A549 (cell line): ENCODE measurements around the gene KDM5C. TPM values are rescaled to one million over a fixed set of nuclear protein-coding genes. Genes with fewer than 3 reads are reported as not detected.

Source experiments
- ATAC-seq, 2 experiments: fragments of 200-7000 bp in 1 of 2; fragments of >200 bp in 1 of 2; cut with Nextera tagmentation in 1 of 2; cut with Tn5 transposase in 1 of 2; 3 replicates each; pipeline versions ENCODE4 v1.8.0 to v1.9.1; 2018 to 2020; ENCODE audit warnings: mild to moderate bottlenecking in 1 of 2, moderate library complexity in 1 of 2
- CTCF ChIA-PET: fragments of 300-600 bp; sonication (Branson Sonifier 250); formaldehyde crosslinking; extraction: SDS; loops from one replicate; lab custom pipeline; 2021; ENCODE audit warnings: antibody characterized with exemption, inconsistent platforms; lab: Yijun Ruan, JAX
- POLR2A ChIA-PET: fragments of 350-600 bp; formaldehyde crosslinking; extraction: SDS; loops from one replicate; lab custom pipeline; 2021; ENCODE audit warnings: antibody characterized with exemption, inconsistent platforms; lab: Yijun Ruan, JAX
- DNase-seq, 2 experiments: peaks; one replicate each; pipeline versions ENCODE4 v3.0.0 to v3.0.0-alpha.2; 2011 to 2016; ENCODE audit warnings: low read depth in 1 of 2, low spot score in 1 of 2
- FAIRE-seq: peaks from 2 replicates; lab custom pipeline; 2011; peaks lifted over from hg19 to GRCh38; lab: Jason Lieb, UNC
- H3K27ac ChIP-seq, 2 experiments: fragments of >200 bp; sonication (Bioruptor Twin); formaldehyde crosslinking; 3 replicates each; pipeline ENCODE4 v1.5.1; 2016 to 2017
- H3K4me1 ChIP-seq: fragments of >200 bp; sonication (Bioruptor Twin); formaldehyde crosslinking; 3 replicates; pipeline ENCODE4 v1.6.1; 2016
- H3K4me2 ChIP-seq: fragments of >200 bp; sonication (Bioruptor Twin); formaldehyde crosslinking; 3 replicates; pipeline ENCODE4 v1.6.1; 2016
- H3K4me3 ChIP-seq: fragments of >200 bp; sonication (Bioruptor Twin); formaldehyde crosslinking; 3 replicates; pipeline ENCODE4 v1.5.1; 2016
- H3K9me3 ChIP-seq: fragments of >200 bp; sonication (Bioruptor Twin); formaldehyde crosslinking; 3 replicates; pipeline ENCODE4 v1.6.1; 2016
- BCL3 ChIP-seq: fragments of >200 bp; sonication (Bioruptor Twin); formaldehyde crosslinking; IDR thresholded peaks from 3 replicates; pipeline ENCODE4 v1.6.1; 2016
- CEBPB ChIP-seq, 2 experiments: fragments of >200 bp in 1 of 2; sonication (Bioruptor Twin) in 1 of 2; formaldehyde crosslinking in 1 of 2; IDR thresholded peaks; 2 replicates each; pipeline ENCODE4 v1.6.1; 2012 to 2016
- CHD2 ChIP-seq: fragments of 150-350 bp; IDR thresholded peaks from 2 replicates; pipeline ENCODE4 v1.6.1; 2014; ENCODE audit warnings: low read length; ENCODE audit not compliant: partially characterized antibody
- CHD4 ChIP-seq: fragments of 200-600 bp; sonication (generic); IDR thresholded peaks from 2 replicates; pipeline ENCODE4 v1.6.1; 2016; ENCODE audit warnings: antibody characterized with exemption, mild to moderate bottlenecking, borderline replicate concordance
- EHMT2 ChIP-seq: fragments of 200-600 bp; sonication (generic); IDR thresholded peaks from 2 replicates; pipeline ENCODE4 v1.6.1; 2016; ENCODE audit warnings: antibody characterized with exemption, low read depth, mild to moderate bottlenecking, moderate library complexity
- ELK1 ChIP-seq: fragments of 150-350 bp; IDR thresholded peaks from 2 replicates; pipeline ENCODE4 v1.6.1; 2014; ENCODE audit warnings: low read depth, mild to moderate bottlenecking, low read length
- FOSL2 ChIP-seq, 2 experiments: fragments of 450-650 bp in 1 of 2; fragments of >200 bp in 1 of 2; sonication (Bioruptor Twin) in 1 of 2; formaldehyde crosslinking; IDR thresholded peaks; 2 replicates each; pipeline versions ENCODE4 v1.5.0 to v1.6.1; 2016 to 2020; ENCODE audit warnings: mild to moderate bottlenecking in 1 of 2, moderate library complexity in 1 of 2
- FOXS1 ChIP-seq: fragments of 250-450 bp; sonication (Bioruptor Pico); IDR thresholded peaks from 2 replicates; pipeline ENCODE4 v1.5.0; 2020; ENCODE audit warnings: mild to moderate bottlenecking, moderate library complexity
- HOXA7 ChIP-seq: fragments of 250-450 bp; sonication (Bioruptor Pico); IDR thresholded peaks from 2 replicates; pipeline ENCODE4 v1.5.0; 2020; ENCODE audit warnings: mild to moderate bottlenecking, moderate library complexity
- JUN ChIP-seq, 2 experiments: fragments of >200 bp; sonication (Bioruptor Twin); formaldehyde crosslinking; IDR thresholded peaks; 2 replicates in 1 of 2; 3 replicates in 1 of 2; pipeline ENCODE4 v1.6.1; 2016 to 2017
- JUNB ChIP-seq: fragments of >200 bp; sonication (Bioruptor Twin); formaldehyde crosslinking; IDR thresholded peaks from 2 replicates; pipeline ENCODE4 v1.6.1; 2016
- MAFK ChIP-seq: fragments of 450-650 bp; IDR thresholded peaks from 2 replicates; pipeline ENCODE4 v1.6.1; 2014; ENCODE audit not compliant: partially characterized antibody
- NFE2L2 ChIP-seq: fragments of 150-350 bp; conservative IDR thresholded peaks from 2 replicates; pipeline ENCODE4 v1.6.1; 2014; ENCODE audit warnings: low read length
- NPAS2 ChIP-seq: fragments of 250-450 bp; sonication (Bioruptor Pico); IDR thresholded peaks from 2 replicates; pipeline ENCODE4 v1.8.0; 2022; ENCODE audit warnings: mild to moderate bottlenecking, moderate library complexity, borderline replicate concordance
- RARB ChIP-seq: fragments of 250-450 bp; sonication (Bioruptor Pico); IDR thresholded peaks from 2 replicates; pipeline ENCODE4 v1.8.0; 2021; ENCODE audit warnings: mild to moderate bottlenecking, moderate library complexity
- RNF2 ChIP-seq: fragments of 200-600 bp; sonication (generic); IDR thresholded peaks from 2 replicates; pipeline ENCODE4 v1.6.1; 2016; ENCODE audit warnings: low read depth, mild to moderate bottlenecking, antibody characterized with exemption, moderate library complexity, borderline replicate concordance
- TFCP2L1 ChIP-seq: fragments of 250-450 bp; sonication (Bioruptor Pico); IDR thresholded peaks from 2 replicates; pipeline ENCODE4 v1.5.0; 2021; ENCODE audit warnings: mild to moderate bottlenecking
- TP53 ChIP-seq: fragments of 250-450 bp; sonication (Bioruptor Pico); IDR thresholded peaks from 2 replicates; pipeline ENCODE4 v1.5.0; 2021; ENCODE audit warnings: mild to moderate bottlenecking, moderate library complexity
- USF2 ChIP-seq: fragments of 450-650 bp; IDR thresholded peaks from 2 replicates; pipeline ENCODE4 v1.6.1; 2014; ENCODE audit warnings: antibody characterized with exemption
- ZFP36 ChIP-seq: fragments of 450-650 bp; IDR thresholded peaks from 2 replicates; pipeline ENCODE4 v1.6.1; 2014; ENCODE audit warnings: borderline replicate concordance; ENCODE audit not compliant: partially characterized antibody
- ZNF302 ChIP-seq: fragments of 250-450 bp; sonication (Bioruptor Pico); IDR thresholded peaks from 2 replicates; pipeline ENCODE4 v1.9.0; 2021; ENCODE audit warnings: inconsistent platforms, mild to moderate bottlenecking, moderate library complexity
- ZSCAN20 ChIP-seq: fragments of 250-450 bp; sonication (Bioruptor Pico); IDR thresholded peaks from 2 replicates; pipeline ENCODE4 v1.8.0; 2022; ENCODE audit warnings: mild to moderate bottlenecking, moderate library complexity
- WGBS: methylation state at CpG from one replicate; pipeline ENCODE4 v1.1.6; 2017; ENCODE audit errors: missing lambda C conversion rate; 5-methylcytosine and 5-hydroxymethylcytosine counted together
- polyA plus RNA-seq, 4 experiments: library from polyadenylated mRNA; depleted of rRNA in 3 of 4; stranded (reverse); fragments of >200 nt; fragmentation: RNase III in 1 of 4; extraction: RNeasy Plus Mini Kit Qiagen cat#74134 plus additional on column Dnase treatment in 1 of 4; gene quantifications; 2 replicates in 3 of 4; 3 replicates in 1 of 4; pipeline ENCODE4 v1.2.3, GENCODE V29; 2011 to 2017
- TF ChIP-seq, protein P1 (sequence below): fragments of 250-450 bp; sonication (Bioruptor Pico); IDR thresholded peaks from 2 replicates; pipeline ENCODE4 v1.5.0; 2021; ENCODE audit warnings: mild to moderate bottlenecking, moderate library complexity, borderline replicate concordance
- TF ChIP-seq, protein P2 (sequence below): fragments of 200-600 bp; sonication (generic); IDR thresholded peaks from 2 replicates; pipeline ENCODE4 v1.6.1; 2016; ENCODE audit warnings: antibody characterized with exemption, mild to moderate bottlenecking, moderate library complexity

KDM5C gene
- polyA plus RNA-seq, 2 of the 4 experiments (the other 2 are of a cell fraction) = 46.5 to 66.8 TPM

- ATAC-seq = no peak
- Histone ChIP-seq H3K4me3 (no peak overlapping the region), H3K27ac (no peak overlapping the region), H3K4me1 (no peaks in the 10 kb centered on the region), H3K9me3 (no peaks in the 10 kb centered on the region), H3K4me2 (no peak overlapping the region)
- FAIRE-seq = no peak
- POLR2A ChIA-PET = interaction anchor here (1.2 kb wide), 1 partner anchor 40 kb away, joined by 3 read pairs; the partner anchor contains the start of gene KDM5C
- CTCF ChIA-PET = no interaction called here
- TF ChIP-seq JUN (IDR thresholded peaks at IDR 0.05) (no peak), ZFP36 (no peak), EHMT2 (no peak), NFE2L2 (no peak), RARB (CRISPR knock-in tag) (no peak), MAFK (no peak), FOSL2 (IDR thresholded peaks at IDR 0.05) (no peak), FOSL2 (CRISPR knock-in tag; IDR thresholded peaks at IDR 0.05) (no peak), TFCP2L1 (CRISPR knock-in tag) (no peak), FOXS1 (CRISPR knock-in tag) (no peak), RNF2 (no peak), CEBPB (IDR thresholded peaks at IDR 0.05) (no peak), CHD4 (no peak), JUNB (no peak)
- DNase-seq = no peak
- WGBS = 19% methylated on average over 2 of the region's 2 CpGs
Observed at GRCh38 chrX:53184836-53185235, 40.2 kb downstream of the KDM5C start.

DNA sequence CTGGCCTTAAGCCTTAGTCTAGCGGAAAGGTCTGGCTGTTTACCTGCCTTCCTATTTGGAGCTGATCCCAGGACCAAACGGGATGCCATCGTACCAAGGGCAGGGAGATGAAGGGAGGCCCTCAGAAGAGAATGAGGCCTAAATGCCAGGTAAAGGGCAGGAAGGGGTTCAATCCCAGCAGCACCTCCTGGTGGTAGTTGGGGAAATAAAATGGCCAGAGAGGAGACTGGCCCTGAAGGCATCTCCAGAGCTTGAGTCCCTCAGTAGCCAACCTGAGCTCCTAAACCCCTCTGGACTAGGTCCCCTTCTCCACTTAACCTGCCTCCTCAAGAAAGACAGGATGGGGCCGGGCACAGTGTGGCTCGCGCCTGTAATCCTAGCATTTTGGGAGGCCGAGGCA lies 53.7 kb downstream of the KDM5C start:
- ChIA-PET CTCF (no interaction called here), POLR2A (no interaction called here)
- TF ChIP-seq MAFK (no peak), JUN (IDR thresholded peaks at IDR 0.05) (no peak), CHD2 (no peak), FOSL2 (IDR thresholded peaks at IDR 0.05) (no peak), FOSL2 (CRISPR knock-in tag; IDR thresholded peaks at IDR 0.05) (no peak), CHD4 (no peak), USF2 (no peak), ELK1 (no peak), ZNF302 (CRISPR knock-in tag) (no peak), HOXA7 (no peak), JUNB (no peak), TP53 (CRISPR knock-in tag) (no peak), NPAS2 (no peak), ZSCAN20 (CRISPR knock-in tag) (no peak), BCL3 (no peak)
- TF ChIP-seq, protein P1, sequence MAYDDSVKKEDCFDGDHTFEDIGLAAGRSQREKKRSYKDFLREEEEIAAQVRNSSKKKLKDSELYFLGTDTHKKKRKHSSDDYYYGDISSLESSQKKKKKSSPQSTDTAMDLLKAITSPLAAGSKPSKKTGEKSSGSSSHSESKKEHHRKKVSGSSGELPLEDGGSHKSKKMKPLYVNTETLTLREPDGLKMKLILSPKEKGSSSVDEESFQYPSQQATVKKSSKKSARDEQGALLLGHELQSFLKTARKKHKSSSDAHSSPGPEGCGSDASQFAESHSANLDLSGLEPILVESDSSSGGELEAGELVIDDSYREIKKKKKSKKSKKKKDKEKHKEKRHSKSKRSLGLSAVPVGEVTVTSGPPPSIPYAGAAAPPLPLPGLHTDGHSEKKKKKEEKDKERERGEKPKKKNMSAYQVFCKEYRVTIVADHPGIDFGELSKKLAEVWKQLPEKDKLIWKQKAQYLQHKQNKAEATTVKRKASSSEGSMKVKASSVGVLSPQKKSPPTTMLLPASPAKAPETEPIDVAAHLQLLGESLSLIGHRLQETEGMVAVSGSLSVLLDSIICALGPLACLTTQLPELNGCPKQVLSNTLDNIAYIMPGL (CRISPR knock-in tag) = no peak
- TF ChIP-seq, protein P2, sequence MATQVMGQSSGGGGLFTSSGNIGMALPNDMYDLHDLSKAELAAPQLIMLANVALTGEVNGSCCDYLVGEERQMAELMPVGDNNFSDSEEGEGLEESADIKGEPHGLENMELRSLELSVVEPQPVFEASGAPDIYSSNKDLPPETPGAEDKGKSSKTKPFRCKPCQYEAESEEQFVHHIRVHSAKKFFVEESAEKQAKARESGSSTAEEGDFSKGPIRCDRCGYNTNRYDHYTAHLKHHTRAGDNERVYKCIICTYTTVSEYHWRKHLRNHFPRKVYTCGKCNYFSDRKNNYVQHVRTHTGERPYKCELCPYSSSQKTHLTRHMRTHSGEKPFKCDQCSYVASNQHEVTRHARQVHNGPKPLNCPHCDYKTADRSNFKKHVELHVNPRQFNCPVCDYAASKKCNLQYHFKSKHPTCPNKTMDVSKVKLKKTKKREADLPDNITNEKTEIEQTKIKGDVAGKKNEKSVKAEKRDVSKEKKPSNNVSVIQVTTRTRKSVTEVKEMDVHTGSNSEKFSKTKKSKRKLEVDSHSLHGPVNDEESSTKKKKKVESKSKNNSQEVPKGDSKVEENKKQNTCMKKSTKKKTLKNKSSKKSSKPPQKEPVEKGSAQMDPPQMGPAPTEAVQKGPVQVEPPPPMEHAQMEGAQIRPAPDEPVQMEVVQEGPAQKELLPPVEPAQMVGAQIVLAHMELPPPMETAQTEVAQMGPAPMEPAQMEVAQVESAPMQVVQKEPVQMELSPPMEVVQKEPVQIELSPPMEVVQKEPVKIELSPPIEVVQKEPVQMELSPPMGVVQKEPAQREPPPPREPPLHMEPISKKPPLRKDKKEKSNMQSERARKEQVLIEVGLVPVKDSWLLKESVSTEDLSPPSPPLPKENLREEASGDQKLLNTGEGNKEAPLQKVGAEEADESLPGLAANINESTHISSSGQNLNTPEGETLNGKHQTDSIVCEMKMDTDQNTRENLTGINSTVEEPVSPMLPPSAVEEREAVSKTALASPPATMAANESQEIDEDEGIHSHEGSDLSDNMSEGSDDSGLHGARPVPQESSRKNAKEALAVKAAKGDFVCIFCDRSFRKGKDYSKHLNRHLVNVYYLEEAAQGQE = no peak
- 93% methylated on average over 6 of the region's 7 CpGs for WGBS
- no peaks in the 10 kb centered on the region for H3K4me1 ChIP-seq
- H3K9me3 ChIP-seq = no peaks in the 10 kb centered on the region
- DNase-seq (no peak), FAIRE-seq (no peak), ATAC-seq (no peak)
- no peak overlapping the region for H3K4me2 ChIP-seq
- no peak overlapping the region for H3K27ac ChIP-seq
- H3K4me3 ChIP-seq = no peak overlapping the region
